Activated CD4-positive, alpha-beta T cell treated with anti-CD3 and anti-CD28 coated beads, Interleukin-2, amount 50 U/mL, for 24 hours (primary cell): ENCODE measurements around the gene ADAM33.

ENCODE experiments used
- DNase-seq, 2 donors: peaks; one replicate each; pipeline ENCODE4 v3.0.0-alpha.2; 2020; ENCODE audit warnings: low read depth in 1 of 2, low spot score in 1 of 2

Gene ADAM33

GRCh38 chr20:3707508-3707899, 25.7 kb upstream of the ADAM33 start:
- DNase-seq: no peak

GRCh38 chr20:3706774-3707507, 25.1 kb upstream of the ADAM33 start:
- DNase-seq: no peak

GRCh38 chr20:3705970-3706739, 24.3 kb upstream of the ADAM33 start:
- no peak for DNase-seq

GRCh38 chr20:3705491-3705969, 23.7 kb upstream of the ADAM33 start:
- DNase-seq: no peak

- no peak for DNase-seq
These were observed 22.3 kb upstream of the ADAM33 start for GRCh38 chr20:3704087-3704486.

- no peak for DNase-seq
These were observed 21.0 kb upstream of the ADAM33 start for GRCh38 chr20:3702611-3703391.

GRCh38 chr20:3701061-3701998, 19.5 kb upstream of the ADAM33 start:
- no peak for DNase-seq

- DNase-seq: no peak
These were observed 17.2 kb upstream of the ADAM33 start for GRCh38 chr20:3699037-3699436.

- no peak for DNase-seq
These were observed 16.8 kb upstream of the ADAM33 start for GRCh38 chr20:3698591-3699001.

- DNase-seq: no peak
These were observed 15.9 kb upstream of the ADAM33 start for GRCh38 chr20:3697588-3698305.

- DNase-seq: no peak
These were observed 15.2 kb upstream of the ADAM33 start for GRCh38 chr20:3696745-3697587.

- DNase-seq: no peak
These were observed 14.4 kb upstream of the ADAM33 start for GRCh38 chr20:3696200-3696599.

GRCh38 chr20:3694864-3695263, 13.1 kb upstream of the ADAM33 start:
- no peak for DNase-seq

GRCh38 chr20:3693376-3693775, 11.6 kb upstream of the ADAM33 start:
- DNase-seq: no peak

- no peak for DNase-seq
These were observed 11.0 kb upstream of the ADAM33 start for GRCh38 chr20:3692706-3693294.

- no peak for DNase-seq
These were observed 10.1 kb upstream of the ADAM33 start for GRCh38 chr20:3691897-3692296.

GRCh38 chr20:3691306-3691705, 9.5 kb upstream of the ADAM33 start:
- DNase-seq: no peak

GRCh38 chr20:3690413-3690812, 8.6 kb upstream of the ADAM33 start:
- DNase-seq: no peak

GRCh38 chr20:3689978-3690377, 8.2 kb upstream of the ADAM33 start:
- no peak for DNase-seq
